NCI-H748 (cell line): ENCODE measurements around the gene ZNF423.

Source experiments
- DNase-seq: peaks from one replicate; lab custom pipeline; 2025; ENCODE audit not compliant: unreplicated experiment; lab: John Stamatoyannopoulos, UW

The ZNF423 gene

DNA sequence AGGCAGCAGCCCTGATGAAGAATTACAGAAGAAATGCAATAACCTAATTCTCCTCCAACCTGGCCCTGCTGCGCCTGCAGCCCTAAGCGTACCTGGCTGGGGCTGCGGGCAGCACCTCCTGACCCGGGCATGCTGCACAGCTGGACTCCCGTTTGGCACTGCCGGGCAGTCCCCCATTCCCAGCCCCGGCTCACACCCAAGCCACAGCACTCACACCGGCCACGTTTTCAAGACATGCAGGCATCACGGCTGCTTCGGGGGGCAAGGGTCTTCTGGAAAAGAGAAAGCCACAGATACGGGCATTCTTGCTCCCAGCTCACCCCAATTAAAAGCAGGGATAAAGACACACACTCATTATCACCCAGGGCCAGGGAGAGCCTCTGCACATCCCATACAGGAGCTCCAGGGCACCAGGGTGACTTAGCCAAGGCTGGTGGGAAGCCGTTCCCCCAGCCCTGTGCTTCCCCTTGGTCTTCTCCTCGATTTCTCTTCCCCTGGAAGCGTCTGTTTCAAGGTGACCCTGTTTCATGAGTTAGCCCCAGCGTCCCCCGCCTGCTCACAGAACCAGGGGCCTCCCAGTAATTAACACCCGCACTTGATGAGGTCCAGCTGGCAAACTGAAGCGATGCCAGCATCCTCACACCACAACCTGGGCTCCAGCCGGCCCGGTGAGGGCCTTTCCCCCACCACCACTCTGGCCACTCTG is 265.6 kb downstream of the ZNF423 start:
- DNase-seq: no peak

DNA sequence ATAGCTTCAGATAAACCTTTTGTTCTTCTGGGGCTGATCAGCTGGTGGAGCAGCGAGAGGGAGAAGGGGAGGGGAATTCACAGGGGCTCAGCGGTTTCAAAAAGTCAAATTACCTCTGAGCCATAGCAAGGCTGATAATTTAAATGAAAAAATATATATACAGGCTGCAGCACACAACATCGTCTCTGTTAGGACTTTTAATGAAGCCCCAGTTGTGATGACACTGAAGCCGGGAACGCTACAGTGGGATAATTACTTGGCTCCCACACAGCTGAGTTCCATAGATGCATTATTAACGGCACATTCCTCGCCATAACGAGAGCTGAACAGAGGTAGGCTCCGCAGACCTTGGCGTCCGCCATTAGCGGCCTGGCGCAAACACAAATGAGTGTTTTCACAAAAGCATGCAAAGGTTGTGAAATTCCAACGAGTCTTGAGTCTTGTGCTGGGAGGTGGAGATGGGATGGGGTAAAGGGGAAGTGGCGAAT is 266.3 kb downstream of the ZNF423 start:
- DNase-seq: peak; percentile 7

DNA sequence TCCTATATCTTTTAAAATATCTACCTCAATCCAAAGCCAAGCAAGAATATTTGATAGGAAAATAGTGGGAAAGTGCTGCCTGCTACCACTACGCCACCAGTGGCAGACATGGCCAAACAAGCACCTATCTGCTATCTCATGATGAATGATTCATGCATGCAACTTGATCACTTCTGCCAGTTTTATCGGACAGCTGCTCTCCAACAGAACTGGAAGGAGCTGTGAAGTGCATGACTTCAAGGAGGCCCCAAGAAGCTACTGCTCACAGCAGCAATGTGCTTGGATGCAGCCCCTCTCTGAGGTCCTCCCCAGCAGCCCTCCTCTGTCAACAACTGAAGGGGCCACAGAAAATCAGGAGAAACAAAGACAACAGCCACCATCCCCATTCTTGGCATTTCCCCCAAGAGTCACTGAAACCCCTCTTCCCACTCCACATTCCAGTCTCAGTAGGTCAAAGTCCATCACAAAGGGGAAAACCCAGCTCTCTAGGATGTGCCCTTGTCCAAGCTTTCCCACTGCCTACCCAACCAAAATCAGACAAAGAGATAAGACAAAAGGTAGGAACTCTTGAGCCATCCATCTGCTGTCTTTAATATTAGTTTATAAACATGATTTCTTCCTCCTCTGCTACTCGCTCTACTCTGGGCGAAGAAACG is 267.1 kb downstream of the ZNF423 start:
- no peak for DNase-seq

DNA sequence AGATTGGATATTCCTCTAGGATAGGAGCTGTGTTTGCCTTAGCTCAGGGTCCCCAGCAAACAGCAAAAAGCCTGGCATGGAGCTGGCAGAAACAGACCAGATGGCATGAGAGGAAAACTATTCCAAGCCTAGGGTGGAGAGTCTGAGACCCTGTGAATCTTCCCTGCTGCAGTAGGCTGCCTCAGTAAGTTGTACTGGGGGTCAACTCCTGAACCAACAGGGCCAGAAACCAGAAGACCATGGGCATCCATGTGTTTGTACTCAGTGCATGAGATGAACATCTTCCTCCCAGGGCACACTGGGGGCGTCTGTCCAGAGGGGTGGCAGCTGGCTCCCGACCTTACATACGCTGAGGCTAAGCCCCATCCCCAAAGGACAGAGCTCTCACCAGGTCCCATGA is 267.9 kb downstream of the ZNF423 start:
- DNase-seq: no peak

DNA sequence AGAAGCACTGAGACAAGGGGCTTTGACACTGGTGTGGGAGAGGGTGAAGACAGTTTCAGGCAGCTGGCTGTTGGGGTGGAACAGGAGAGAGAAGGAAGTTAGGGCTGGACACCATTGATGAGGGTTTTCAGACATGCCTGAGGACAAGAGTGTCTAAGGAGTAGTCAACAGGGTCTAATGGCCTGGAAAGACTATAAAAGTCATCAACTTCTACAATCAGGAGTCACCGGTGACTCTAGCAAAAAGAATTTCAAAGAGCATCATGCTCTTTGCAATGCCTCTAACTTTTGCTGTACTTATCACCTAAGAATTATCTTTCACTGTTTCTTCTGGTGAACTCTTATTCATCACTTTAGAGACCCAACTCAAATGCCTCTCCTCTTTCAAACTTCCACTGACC is 268.4 kb downstream of the ZNF423 start:
- no peak for DNase-seq

DNA sequence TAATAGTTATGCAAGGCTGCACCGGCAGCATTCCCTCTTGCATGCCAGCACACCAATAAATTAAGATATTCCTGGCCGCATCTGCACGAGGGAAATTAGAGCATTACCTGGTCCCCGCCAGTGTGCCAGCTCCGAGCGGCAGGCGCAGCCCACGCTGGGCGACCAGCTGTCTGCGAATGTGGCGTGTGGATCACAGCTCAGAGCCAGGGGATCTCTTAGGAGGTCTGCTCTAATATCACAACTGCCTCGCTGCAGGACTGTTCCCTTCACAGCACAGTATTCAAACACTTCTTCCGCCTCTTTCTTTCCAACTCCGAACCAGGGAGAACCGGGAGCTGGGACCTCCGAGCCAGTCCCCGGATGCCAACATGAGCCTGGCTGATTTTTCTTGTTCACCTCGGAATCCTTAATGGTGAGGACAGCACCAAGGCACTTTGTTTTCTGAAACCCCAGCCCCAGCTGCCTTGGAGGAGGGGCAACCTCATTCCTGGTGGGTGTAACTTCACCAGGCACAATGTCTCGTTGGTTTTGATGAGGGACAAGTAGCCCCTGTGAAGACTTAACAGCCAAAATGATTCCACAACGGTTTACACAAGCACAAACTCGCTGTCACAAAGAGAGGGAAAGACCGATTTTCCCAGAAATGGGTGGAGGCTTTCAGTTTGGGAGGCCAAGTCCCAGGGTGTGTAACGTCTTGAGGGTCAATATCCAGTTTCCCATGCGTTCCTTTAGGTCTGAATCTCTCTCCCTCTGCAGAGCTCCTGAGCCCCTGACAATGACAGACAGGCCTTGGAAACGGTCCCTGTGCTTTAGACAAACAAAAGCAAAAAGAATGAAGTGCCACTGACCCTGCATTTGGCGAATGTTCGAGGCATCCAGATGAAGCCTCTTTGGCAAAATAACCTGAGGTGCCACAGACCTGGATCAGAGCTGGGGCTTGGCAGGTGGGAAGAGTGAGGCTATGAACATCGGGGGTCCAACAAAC is 269.2 kb downstream of the ZNF423 start:
- DNase-seq: no peak

DNA sequence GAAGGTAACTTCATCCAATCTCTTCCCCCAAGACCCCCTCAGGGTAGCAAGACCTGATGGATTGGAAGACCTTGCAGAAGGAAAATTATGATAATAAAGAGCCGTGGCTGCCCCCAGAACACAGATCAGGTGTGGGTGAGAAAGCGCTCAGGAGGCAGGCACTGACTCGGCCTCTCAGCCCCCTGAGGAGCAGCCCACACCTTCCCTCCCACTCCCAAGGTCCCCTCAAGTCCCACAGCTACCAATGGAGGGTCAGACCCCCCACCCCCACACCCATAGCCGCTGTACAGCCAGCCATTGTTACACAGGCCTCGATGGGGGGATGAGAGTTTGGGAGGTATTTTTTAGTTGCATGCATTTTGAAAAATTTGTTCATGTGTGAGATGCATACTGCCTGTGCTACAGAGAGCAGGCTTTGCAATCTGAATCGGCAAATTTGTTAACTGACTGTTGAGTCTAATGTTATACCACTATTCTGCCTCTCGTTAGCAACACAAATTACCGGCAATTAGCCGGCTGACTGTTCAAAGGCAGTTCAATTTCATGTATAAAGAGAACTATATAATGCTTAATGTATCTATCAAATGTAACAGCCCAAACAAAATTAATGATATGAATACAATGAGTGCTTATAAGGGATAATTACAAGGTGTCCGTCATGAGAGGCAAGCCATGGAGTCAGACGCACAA is 270.6 kb downstream of the ZNF423 start:
- DNase-seq: peak; percentile 86

DNA sequence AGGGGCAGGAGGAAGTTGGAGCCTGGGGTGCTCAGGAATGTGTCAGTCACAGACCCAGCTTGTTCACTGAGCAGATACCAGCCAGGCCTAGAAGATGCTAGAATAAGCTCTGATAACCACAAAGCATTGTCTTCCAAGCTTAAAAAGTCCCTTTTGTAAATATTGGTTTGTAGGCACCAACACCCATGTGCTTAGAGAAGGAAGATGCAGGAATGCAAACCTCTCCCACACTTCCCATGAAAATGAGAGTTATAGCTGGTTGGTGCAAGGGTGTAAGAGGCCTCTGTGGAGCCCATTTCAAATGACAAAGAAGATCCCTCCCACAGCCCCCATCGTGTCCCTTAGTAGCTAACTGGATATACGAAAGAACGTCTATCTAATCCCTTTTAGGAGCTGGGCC is 272.0 kb downstream of the ZNF423 start:
- no peak for DNase-seq

DNA sequence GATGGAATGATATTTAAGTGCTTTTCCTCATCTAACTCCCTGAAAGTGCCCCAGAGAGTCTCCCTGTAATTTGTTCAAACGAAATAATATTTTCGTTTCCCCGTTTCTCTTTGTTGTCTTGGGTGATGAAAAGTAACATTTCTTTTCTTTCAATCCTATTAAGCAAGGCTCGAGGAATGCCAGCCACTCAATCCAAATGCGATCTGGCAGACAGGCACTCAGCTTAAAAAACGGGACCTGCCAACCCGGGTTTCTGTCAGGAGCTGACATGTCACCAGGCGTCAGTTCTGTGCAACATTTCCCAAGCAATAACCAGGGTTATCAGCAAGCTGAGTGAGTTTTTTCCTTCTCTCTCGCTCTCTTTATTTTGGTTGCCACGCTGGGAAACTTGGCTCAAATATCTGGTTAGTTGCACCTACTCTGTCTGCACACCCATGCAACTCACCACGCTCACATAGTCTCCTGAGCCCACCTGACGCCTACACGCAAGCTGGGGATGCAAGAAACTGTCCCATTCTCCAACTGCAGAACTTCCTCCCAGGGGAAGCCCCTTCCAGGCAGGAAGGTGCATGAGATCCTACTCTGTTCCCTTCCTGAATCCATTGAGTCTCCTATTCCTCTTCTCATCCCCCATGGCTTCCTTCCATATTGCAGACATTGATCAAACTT is 274.1 kb downstream of the ZNF423 start:
- no peak for DNase-seq

DNA sequence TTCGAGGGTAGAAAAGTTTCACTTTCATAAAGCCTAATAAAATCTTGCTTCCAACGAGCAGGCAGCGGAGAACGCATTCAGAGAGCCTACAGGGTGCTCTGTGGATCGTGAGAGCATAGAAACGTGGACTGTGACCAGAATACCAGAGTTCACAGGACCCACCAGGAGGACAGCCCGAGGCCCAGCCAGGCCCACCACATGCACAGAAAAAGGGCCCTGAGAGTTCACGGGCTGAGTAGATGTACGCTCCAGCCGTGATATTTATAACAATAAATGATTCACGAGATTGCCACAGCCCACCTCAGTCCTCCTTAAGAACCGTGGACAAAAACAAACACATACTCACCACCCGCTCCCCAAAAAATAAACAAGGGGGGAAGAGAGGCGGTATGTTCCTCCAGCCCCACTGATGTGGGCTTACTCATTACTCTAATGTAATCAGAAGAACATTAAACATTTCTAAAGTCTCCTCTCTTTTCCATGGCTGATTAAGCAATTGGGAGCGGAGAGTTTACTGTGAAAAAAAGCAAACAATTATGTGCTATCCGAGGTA is 275.1 kb downstream of the ZNF423 start:
- peak; percentile 39 for DNase-seq

DNA sequence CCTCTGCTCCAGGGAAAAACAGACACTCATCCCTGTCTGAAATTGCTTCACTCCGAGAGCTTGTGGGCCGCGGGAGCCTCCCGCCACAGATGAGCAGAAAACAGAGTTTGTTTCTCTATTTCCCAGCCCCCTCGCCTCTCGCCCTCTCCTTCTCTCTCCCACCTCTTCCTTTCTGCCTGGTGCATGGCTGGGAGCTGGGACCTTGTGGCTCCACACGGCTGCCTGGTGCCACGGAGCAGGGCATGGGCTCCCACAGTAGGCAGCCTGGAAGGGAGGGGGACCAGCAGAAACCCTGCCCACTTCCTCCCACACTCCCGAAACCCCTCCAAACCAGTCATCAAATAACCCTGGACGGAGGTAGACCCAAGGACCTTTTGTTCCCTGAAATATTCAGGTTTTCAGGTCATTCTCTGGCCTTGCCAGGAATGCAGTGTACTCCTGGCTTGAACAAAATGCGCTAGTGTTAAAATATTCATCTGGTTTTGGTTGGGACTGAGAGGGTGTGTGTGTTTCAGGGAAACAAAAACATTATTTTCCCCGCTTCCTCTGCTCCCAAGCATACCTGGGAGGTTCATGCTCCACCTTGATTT is 277.4 kb downstream of the ZNF423 start:
- DNase-seq: no peak

DNA sequence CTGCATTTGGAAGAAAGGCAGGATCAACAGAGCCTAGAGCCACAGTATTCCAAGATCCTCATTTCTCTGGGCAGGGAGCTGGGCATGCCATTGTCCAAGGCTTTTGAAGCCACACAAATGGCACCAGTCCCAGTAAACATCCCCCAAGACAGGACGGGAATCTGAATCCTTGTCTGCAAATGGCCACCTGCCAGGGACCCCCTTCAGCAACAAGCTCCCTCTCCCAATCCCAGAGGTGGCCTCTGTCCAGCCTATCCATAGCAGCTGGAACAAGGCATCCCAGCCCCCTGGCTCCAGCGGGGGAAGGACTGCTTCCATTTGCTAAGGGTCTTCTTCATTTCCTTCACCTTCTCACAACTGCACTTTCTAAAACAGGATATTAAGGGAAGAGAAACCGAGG is 277.9 kb downstream of the ZNF423 start:
- DNase-seq: no peak

DNA sequence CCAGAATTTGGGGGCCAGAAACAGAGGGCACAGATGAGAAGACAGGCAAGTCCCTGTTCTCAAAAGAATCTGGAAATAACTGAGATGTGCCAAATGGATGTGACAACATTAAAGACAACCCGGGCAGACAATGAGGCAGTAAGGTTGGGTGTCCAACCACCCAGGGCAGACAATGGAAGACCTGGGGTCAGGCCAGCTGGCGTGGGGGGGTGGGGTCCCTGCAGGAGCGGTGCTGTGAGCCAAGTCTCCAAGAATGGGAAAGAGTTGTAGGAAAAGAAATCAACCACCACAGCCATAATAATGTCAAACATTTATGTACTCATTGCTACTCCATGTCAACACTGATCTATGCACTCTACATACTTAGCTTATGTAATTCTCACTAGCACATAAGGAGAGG is 279.0 kb downstream of the ZNF423 start:
- no peak for DNase-seq

DNA sequence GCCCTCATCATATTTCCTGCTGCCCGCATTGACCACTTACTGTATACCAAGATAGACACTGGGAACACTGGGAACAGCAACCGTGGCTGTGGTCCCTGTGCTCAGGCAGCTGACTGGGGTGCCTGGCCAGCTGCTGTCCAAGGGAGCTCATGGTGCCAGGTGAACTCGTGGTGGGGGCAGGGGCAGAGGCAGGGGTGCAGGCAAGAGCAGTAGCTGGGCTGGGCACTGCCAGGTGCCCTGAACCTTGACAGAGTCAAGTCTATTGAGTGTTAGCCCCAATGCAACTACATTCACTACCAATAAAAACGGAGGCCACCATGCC is 279.8 kb downstream of the ZNF423 start:
- DNase-seq: no peak

DNA sequence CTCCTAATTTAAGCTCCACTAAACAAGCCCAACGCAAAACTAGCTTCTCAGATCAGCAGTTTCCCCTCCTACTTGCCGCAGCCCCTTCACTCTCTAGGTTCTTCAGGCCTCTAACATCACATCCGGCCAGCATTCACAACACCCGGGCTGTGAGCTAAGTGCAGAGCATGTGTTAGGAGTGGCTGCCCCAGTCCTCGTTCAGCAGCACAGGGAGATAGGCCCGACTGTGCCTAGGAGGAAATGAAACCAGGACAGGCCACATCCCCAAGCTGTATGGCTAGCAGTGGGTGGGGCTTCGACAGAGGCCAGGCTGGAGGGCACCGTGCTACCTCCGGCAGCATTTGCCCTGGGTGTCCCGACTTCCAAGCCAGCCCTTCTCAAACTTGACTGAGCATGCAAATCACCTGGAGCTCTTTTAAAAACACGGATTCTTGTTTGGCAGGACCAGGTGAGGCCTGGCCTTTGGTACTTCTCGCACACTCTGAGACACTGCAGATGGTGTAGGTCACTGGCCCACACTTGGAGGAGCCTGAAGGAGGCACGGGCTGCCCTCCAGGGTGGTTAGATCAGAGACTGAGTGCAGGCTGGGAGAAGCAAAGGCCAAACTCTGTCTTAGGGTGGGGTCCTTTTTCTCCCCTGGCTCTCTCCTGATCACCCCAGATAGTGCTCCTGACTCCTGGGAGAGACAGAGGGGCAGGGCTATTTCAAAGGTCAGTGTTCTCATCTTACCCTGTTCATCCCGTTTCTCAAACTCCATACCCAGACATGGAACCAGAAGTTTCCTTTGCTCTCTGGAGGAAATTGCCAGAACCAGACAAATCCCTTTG is 280.4 kb downstream of the ZNF423 start:
- DNase-seq: no peak

DNA sequence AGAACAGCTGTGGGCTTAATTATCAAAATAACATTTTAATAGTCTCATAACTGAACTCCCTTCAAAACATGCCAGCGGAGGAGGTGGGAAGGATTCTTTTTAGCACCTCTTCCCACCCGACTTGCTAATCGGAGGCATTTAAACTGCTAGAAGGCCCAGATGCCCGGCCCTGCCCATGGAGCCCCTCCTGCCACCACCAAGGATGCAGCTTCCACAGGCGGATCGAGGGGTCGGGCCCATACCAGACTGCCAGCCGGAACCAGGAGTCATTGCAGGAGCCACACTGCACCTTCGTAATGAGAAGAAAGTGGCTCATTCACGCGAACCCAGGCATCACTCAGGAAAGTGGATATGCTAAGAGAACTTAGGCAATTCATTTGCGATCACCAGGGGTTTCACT is 281.1 kb downstream of the ZNF423 start:
- DNase-seq: no peak

DNA sequence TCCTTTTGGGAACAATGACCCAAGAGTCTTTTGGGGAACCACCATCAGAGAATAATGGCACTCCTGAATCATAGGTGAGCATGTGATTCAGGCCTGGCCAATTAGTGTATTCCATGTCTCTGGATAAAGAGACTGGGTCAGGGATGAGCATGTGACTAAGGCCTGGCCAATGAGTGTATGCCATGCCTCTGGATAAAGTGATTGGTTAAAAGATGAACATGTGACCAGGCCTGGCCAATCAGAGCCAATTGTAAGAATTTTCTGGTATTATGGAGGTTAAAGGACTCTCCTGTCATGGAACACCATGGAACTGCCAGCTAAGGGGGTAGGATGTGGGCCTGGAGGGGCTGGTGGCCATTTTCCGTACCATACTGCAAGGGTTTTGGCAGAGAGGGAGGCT is 288.0 kb downstream of the ZNF423 start:
- DNase-seq: no peak

DNA sequence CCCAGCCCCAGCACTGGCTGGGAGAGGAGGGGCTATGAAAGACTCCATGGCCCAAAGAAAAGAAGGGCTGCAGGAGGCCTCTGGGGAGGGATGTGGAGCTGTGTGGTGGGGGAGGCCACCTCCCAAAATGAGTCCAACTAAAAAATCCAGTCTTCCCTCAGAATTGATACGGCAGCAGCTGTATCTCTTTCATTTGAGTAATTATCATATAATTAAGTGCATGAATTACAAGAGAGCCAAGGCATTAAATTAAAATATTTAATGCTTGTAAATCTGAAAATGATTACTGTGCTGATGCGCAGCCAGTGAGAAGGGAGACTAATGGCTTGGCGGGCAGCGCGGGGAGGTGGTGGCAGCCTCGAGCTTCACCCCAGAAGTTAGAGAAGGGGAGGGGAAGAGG is 289.5 kb downstream of the ZNF423 start:
- no peak for DNase-seq
